Neural cell (in vitro differentiated cells): ENCODE results near the gene CASP6. TPM values are rescaled to one million over a fixed set of nuclear protein-coding genes. Genes with fewer than 3 reads are reported as not detected.

Experiments
- H2AFZ ChIP-seq: fragments of 200-600, 300-800 bp; sonication (generic), shearing (Covaris generic); 2 replicates; pipeline ENCODE4 v1.6.0; 2014; ENCODE audit warnings: low read depth, mild to moderate bottlenecking, antibody characterized with exemption, low read length, moderate library complexity
- H3F3A ChIP-seq: fragments of 200-600 bp; shearing (Covaris generic); 2 replicates; pipeline ENCODE4 v1.6.1; 2016; ENCODE audit warnings: mild to moderate bottlenecking, moderate library complexity, mixed read lengths, antibody characterized with exemption, low read length; ENCODE audit not compliant: insufficient read depth, poor library complexity, severe bottlenecking
- H3K27ac ChIP-seq: fragments of 200-600, 300-800 bp; sonication (generic), shearing (Covaris generic); 2 replicates; pipeline ENCODE4 v1.5.1; 2014; ENCODE audit warnings: mild to moderate bottlenecking, low read length, moderate library complexity
- H3K27me3 ChIP-seq: fragments of 300-800, 200-600 bp; sonication (generic), shearing (Covaris generic); 2 replicates; pipeline ENCODE4 v1.6.0; 2014; ENCODE audit warnings: mild to moderate bottlenecking, low read depth, low read length, moderate library complexity; ENCODE audit not compliant: insufficient read depth
- H3K36me3 ChIP-seq: fragments of 300-800, 200-600 bp; sonication (generic), shearing (Covaris generic); 2 replicates; pipeline ENCODE4 v1.5.1; 2014; ENCODE audit warnings: mild to moderate bottlenecking, antibody characterized with exemption, low read length, moderate library complexity; ENCODE audit not compliant: insufficient read depth
- H3K4me2 ChIP-seq: fragments of 300-800, 200-600 bp; sonication (generic), shearing (Covaris generic); 2 replicates; pipeline ENCODE4 v1.6.0; 2014; ENCODE audit warnings: mild to moderate bottlenecking, low read length
- H3K4me3 ChIP-seq: fragments of 300-800, 200-600 bp; sonication (generic), shearing (Covaris generic); 2 replicates; pipeline ENCODE4 v1.5.1; 2014; ENCODE audit warnings: mild to moderate bottlenecking, low read length, moderate library complexity
- H3K79me2 ChIP-seq: fragments of 200-600 bp; shearing (Covaris generic); replicated peaks from 2 replicates; pipeline ENCODE4 v1.6.0; 2014; ENCODE audit warnings: mild to moderate bottlenecking, low read length, moderate library complexity; ENCODE audit not compliant: insufficient read depth
- H3K9ac ChIP-seq: fragments of 300-800, 200-600 bp; sonication (generic), shearing (Covaris generic); 2 replicates; pipeline ENCODE4 v1.6.1; 2016; ENCODE audit warnings: mild to moderate bottlenecking, low read length, mixed read lengths
- H3K9me2 ChIP-seq: fragments of 200-600 bp; shearing (Covaris generic); 2 replicates; pipeline ENCODE4 v1.6.1; 2016; ENCODE audit warnings: mild to moderate bottlenecking, low read length, mixed read lengths; ENCODE audit not compliant: insufficient read depth
- H3K9me3 ChIP-seq: fragments of 200-600, 300-800 bp; sonication (generic), shearing (Covaris generic); 2 replicates; pipeline ENCODE4 v1.6.1; 2016; ENCODE audit warnings: mild to moderate bottlenecking, mixed run types, low read length, moderate library complexity, mixed read lengths
- H4K20me1 ChIP-seq: fragments of 200-600 bp; shearing (Covaris generic); 2 replicates; pipeline ENCODE4 v1.6.1; 2016; ENCODE audit warnings: mild to moderate bottlenecking, mixed run types; ENCODE audit not compliant: insufficient read depth
- EP300 ChIP-seq: fragments of 450-650 bp; conservative IDR thresholded peaks from 2 replicates; pipeline ENCODE4 v1.6.1; 2014; ENCODE audit warnings: antibody characterized with exemption, mild to moderate bottlenecking, moderate library complexity; ENCODE audit not compliant: poor library complexity, severe bottlenecking
- EZH2 ChIP-seq: fragments of 200-600, 300-800 bp; shearing (Covaris generic), sonication (generic); IDR thresholded peaks from 2 replicates; pipeline ENCODE4 v1.6.1; 2014; ENCODE audit warnings: antibody characterized with exemption, low read length, borderline replicate concordance, mild to moderate bottlenecking; ENCODE audit not compliant: insufficient read depth, poor library complexity, severe bottlenecking
- MXI1 ChIP-seq: fragments of 450-650 bp; conservative IDR thresholded peaks from 2 replicates; pipeline ENCODE4 v1.6.1; 2014; ENCODE audit warnings: antibody characterized with exemption, mild to moderate bottlenecking; ENCODE audit not compliant: poor library complexity, severe bottlenecking
- POLR2AphosphoS5 ChIP-seq: IDR thresholded peaks from 2 replicates; pipeline ENCODE4 v1.6.1; 2012
- RAD21 ChIP-seq: fragments of 450-650 bp; conservative IDR thresholded peaks from 2 replicates; pipeline ENCODE4 v1.6.1; 2014; ENCODE audit warnings: antibody characterized with exemption, mild to moderate bottlenecking, moderate library complexity
- SMC3 ChIP-seq: fragments of 450-650 bp; conservative IDR thresholded peaks from 2 replicates; pipeline ENCODE4 v1.6.1; 2014; ENCODE audit warnings: antibody characterized with exemption, mild to moderate bottlenecking, moderate library complexity; ENCODE audit not compliant: poor library complexity
- TAF1 ChIP-seq: IDR thresholded peaks from 2 replicates; pipeline ENCODE4 v1.6.1; 2012; ENCODE audit warnings: low read depth
- polyA plus RNA-seq: library from polyadenylated mRNA; depleted of rRNA; stranded (reverse); fragments of >200 nt; gene quantifications from 2 replicates; pipeline ENCODE4 v1.2.3, GENCODE V29; 2014
- TF ChIP-seq, protein P1 (sequence below): fragments of 450-650 bp; IDR thresholded peaks from 2 replicates; pipeline ENCODE4 v1.5.1; 2014; ENCODE audit warnings: antibody characterized with exemption, mild to moderate bottlenecking, moderate library complexity; ENCODE audit not compliant: poor library complexity, severe bottlenecking
- TF ChIP-seq, protein P2 (sequence below): IDR thresholded peaks from 2 replicates; pipeline ENCODE4 v1.6.1; 2012; ENCODE audit warnings: borderline replicate concordance

CASP6 gene
- polyA plus RNA-seq, 1 donor from 2014 or later = 5.1 TPM

DNA sequence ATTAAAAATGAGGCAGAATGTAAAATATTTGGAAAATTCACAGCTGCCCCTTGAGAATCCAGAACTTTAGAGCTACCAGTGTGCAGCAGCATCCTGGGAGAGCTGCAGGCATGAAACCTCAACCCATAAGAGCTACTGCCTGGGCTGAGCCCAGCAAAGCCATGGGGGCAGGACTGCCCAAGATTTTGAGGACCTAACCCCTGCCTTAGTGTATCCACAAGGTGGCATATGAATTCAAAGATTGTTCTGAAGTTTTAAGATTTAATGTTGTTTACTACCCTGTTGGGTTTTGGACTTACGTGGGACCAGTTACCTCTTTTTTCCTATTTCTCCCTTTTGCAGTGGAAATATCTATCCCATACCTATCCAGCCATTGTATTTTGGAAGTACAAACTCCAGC is 26.4 kb downstream of the CASP6 start:
- Histone ChIP-seq H3K36me3 (no peaks in the 10 kb centered on the region), H3K9me3 (no peaks in the 10 kb centered on the region), H3K79me2 (no peaks in the 10 kb centered on the region), H3F3A (no peaks in the 10 kb centered on the region), H2AFZ (no peak overlapping the region), H3K9me2 (no peaks in the 10 kb centered on the region), H3K27ac (no peak overlapping the region), H3K4me2 (no peak overlapping the region), H3K9ac (no peak overlapping the region), H3K4me3 (no peak overlapping the region), H3K27me3 (no peaks in the 10 kb centered on the region), H4K20me1 (no peaks in the 10 kb centered on the region)
- TF ChIP-seq, protein P1, sequence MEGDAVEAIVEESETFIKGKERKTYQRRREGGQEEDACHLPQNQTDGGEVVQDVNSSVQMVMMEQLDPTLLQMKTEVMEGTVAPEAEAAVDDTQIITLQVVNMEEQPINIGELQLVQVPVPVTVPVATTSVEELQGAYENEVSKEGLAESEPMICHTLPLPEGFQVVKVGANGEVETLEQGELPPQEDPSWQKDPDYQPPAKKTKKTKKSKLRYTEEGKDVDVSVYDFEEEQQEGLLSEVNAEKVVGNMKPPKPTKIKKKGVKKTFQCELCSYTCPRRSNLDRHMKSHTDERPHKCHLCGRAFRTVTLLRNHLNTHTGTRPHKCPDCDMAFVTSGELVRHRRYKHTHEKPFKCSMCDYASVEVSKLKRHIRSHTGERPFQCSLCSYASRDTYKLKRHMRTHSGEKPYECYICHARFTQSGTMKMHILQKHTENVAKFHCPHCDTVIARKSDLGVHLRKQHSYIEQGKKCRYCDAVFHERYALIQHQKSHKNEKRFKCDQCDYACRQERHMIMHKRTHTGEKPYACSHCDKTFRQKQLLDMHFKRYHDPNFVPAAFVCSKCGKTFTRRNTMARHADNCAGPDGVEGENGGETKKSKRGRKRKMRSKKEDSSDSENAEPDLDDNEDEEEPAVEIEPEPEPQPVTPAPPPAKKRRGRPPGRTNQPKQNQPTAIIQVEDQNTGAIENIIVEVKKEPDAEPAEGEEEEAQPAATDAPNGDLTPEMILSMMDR = no peak
- TF ChIP-seq TAF1 (no peak), MXI1 (no peak), EP300 (no peak), RAD21 (no peak), SMC3 (no peak), EZH2 (no peak), POLR2AphosphoS5 (no peak)
- TF ChIP-seq, protein P2, sequence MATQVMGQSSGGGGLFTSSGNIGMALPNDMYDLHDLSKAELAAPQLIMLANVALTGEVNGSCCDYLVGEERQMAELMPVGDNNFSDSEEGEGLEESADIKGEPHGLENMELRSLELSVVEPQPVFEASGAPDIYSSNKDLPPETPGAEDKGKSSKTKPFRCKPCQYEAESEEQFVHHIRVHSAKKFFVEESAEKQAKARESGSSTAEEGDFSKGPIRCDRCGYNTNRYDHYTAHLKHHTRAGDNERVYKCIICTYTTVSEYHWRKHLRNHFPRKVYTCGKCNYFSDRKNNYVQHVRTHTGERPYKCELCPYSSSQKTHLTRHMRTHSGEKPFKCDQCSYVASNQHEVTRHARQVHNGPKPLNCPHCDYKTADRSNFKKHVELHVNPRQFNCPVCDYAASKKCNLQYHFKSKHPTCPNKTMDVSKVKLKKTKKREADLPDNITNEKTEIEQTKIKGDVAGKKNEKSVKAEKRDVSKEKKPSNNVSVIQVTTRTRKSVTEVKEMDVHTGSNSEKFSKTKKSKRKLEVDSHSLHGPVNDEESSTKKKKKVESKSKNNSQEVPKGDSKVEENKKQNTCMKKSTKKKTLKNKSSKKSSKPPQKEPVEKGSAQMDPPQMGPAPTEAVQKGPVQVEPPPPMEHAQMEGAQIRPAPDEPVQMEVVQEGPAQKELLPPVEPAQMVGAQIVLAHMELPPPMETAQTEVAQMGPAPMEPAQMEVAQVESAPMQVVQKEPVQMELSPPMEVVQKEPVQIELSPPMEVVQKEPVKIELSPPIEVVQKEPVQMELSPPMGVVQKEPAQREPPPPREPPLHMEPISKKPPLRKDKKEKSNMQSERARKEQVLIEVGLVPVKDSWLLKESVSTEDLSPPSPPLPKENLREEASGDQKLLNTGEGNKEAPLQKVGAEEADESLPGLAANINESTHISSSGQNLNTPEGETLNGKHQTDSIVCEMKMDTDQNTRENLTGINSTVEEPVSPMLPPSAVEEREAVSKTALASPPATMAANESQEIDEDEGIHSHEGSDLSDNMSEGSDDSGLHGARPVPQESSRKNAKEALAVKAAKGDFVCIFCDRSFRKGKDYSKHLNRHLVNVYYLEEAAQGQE = no peak

DNA sequence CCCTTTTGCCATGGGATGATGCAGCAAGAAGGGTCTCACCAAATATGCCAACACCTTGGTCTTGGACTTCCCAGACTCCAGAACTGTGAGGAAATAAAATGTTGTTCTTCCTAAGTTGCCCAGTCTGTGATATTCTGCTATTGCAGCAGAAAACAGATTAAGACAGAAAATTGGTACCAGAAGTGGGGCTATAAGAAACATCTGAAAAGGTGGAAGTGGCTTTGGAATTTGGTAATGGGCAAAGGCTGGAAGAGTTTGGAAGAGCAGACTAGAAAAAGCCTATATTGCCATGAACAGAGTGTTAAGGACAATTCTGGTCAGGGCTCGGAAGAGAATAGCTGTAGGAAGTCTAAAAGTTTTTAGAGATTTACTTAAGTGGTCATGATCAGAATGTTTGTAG is 27.4 kb downstream of the CASP6 start:
- no peaks in the 10 kb centered on the region for H3F3A ChIP-seq
- TF ChIP-seq EZH2 (no peak), MXI1 (no peak), TAF1 (no peak), SMC3 (no peak), EP300 (no peak), POLR2AphosphoS5 (no peak), RAD21 (no peak)
- TF ChIP-seq, protein P1 = no peak
- TF ChIP-seq, protein P2 = no peak
- H3K4me2 ChIP-seq = no peak overlapping the region
- H2AFZ ChIP-seq = no peak overlapping the region
- H3K36me3 ChIP-seq = no peaks in the 10 kb centered on the region
- H3K9me3 ChIP-seq = no peaks in the 10 kb centered on the region
- H3K9me2 ChIP-seq = no peaks in the 10 kb centered on the region
- no peak overlapping the region for H3K4me3 ChIP-seq
- H3K79me2 ChIP-seq = no peaks in the 10 kb centered on the region
- H3K27me3 ChIP-seq = no peaks in the 10 kb centered on the region
- H4K20me1 ChIP-seq = no peaks in the 10 kb centered on the region
- no peak overlapping the region for H3K9ac ChIP-seq
- H3K27ac ChIP-seq = no peak overlapping the region
